MCF 10A (cell line): ENCODE data around the gene STAT1. TPM values are rescaled to one million over a fixed set of nuclear protein-coding genes. Genes with fewer than 3 reads are reported as not detected.

Source experiments
- BruUV-seq: library from RNA; stranded (reverse); fragments of 400-500 nt; replicated peaks from 2 replicates; lab custom pipeline; 2021; lab: Mats Ljungman, UMichigan
- CTCF ChIA-PET: fragments of 300-600 bp; sonication (Branson Sonifier 250); formaldehyde crosslinking; extraction: SDS; loops from one replicate; lab custom pipeline; 2021; ENCODE audit warnings: antibody characterized with exemption, inconsistent platforms; lab: Yijun Ruan, JAX
- POLR2A ChIA-PET: fragments of 300-600, 350-650 bp; sonication (Branson Sonifier 250); formaldehyde crosslinking; extraction: SDS; loops from one replicate; lab custom pipeline; 2020; ENCODE audit warnings: antibody characterized with exemption, inconsistent platforms; lab: Yijun Ruan, JAX
- DNase-seq: peaks from one replicate; pipeline ENCODE4 v3.0.0-alpha.2; 2018; ENCODE audit not compliant: unreplicated experiment
- H3K27ac Mint-ChIP-seq: one replicate; pipeline ENCODE4 v1.8.0; 2022; ENCODE audit warnings: mild to moderate bottlenecking, low read depth, mixed read lengths; ENCODE audit not compliant: unreplicated experiment
- H3K27me3 Mint-ChIP-seq: one replicate; pipeline ENCODE4 v1.8.0; 2022; ENCODE audit warnings: mixed read lengths; ENCODE audit not compliant: insufficient read depth, unreplicated experiment
- H3K36me3 Mint-ChIP-seq: one replicate; pipeline ENCODE4 v1.8.0; 2022; ENCODE audit warnings: mild to moderate bottlenecking, moderate library complexity, mixed read lengths; ENCODE audit not compliant: insufficient read depth, unreplicated experiment
- H3K4me1 Mint-ChIP-seq: one replicate; pipeline ENCODE4 v1.8.0; 2022; ENCODE audit warnings: mixed read lengths; ENCODE audit not compliant: insufficient read depth, unreplicated experiment
- H3K4me3 Mint-ChIP-seq: one replicate; pipeline ENCODE4 v1.8.0; 2022; ENCODE audit warnings: mild to moderate bottlenecking, moderate library complexity, mixed read lengths; ENCODE audit not compliant: unreplicated experiment
- H3K9me3 Mint-ChIP-seq: one replicate; pipeline ENCODE4 v1.8.0; 2022; ENCODE audit warnings: mixed read lengths; ENCODE audit not compliant: unreplicated experiment
- intact Hi-C: fragments of 100-400 bp; cut with micrococcal nuclease; formaldehyde crosslinking; loops from 2 replicates; pipeline ENCODE4 v1.14.1; 2022
- total RNA-seq: library from RNA; stranded (reverse); gene quantifications from 2 replicates; pipeline ENCODE4 v1.2.3, GENCODE V29; 2022
- TF ChIP-seq, protein P1 (sequence below): fragments of 200-600 bp; IDR thresholded peaks from one replicate; pipeline ENCODE4 v1.8.0; 2022; ENCODE audit warnings: antibody characterized with exemption, mild to moderate bottlenecking; ENCODE audit not compliant: unreplicated experiment

Gene STAT1
- total RNA-seq, 1 experiment from 2014 or later, result 36.9 TPM

DNA sequence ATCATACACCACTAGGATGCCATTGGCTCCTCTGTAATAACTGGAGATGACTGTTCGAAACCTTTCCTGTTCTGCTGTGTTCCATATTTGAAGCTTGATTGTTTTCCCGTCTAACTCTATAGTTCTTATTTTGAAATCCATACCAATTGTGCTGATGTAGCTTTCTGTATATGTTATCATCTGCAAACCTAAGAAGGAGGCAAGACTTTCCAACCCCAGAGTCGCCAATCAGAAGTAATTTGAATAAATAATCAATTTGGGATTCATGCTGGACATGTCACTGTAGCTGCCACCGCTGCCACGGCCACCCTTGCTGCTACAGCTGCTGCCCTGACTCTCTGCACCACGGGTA is 20.7 kb downstream of the STAT1 start:
- ChIA-PET CTCF (interaction anchor here (0.6 kb wide), 1 partner anchor 94 kb away, joined by 3 read pairs; no protein-coding TSS in a partner anchor), POLR2A (interaction anchor here (0.8 kb wide), 1 partner anchor 26 kb away, joined by 4 read pairs; no protein-coding TSS in a partner anchor)
- H3K4me1 Mint-ChIP-seq, result no peaks in the 10 kb centered on the region
- H3K27me3 Mint-ChIP-seq, result no peaks in the 10 kb centered on the region
- H3K4me3 Mint-ChIP-seq, result no peak overlapping the region
- TF ChIP-seq, protein P1, sequence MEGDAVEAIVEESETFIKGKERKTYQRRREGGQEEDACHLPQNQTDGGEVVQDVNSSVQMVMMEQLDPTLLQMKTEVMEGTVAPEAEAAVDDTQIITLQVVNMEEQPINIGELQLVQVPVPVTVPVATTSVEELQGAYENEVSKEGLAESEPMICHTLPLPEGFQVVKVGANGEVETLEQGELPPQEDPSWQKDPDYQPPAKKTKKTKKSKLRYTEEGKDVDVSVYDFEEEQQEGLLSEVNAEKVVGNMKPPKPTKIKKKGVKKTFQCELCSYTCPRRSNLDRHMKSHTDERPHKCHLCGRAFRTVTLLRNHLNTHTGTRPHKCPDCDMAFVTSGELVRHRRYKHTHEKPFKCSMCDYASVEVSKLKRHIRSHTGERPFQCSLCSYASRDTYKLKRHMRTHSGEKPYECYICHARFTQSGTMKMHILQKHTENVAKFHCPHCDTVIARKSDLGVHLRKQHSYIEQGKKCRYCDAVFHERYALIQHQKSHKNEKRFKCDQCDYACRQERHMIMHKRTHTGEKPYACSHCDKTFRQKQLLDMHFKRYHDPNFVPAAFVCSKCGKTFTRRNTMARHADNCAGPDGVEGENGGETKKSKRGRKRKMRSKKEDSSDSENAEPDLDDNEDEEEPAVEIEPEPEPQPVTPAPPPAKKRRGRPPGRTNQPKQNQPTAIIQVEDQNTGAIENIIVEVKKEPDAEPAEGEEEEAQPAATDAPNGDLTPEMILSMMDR, result no peak
- BruUV-seq, result no TSS peak
- DNase-seq, result no peak
- peaks cover 81% of the 10 kb centered on the region for H3K36me3 Mint-ChIP-seq
- H3K9me3 Mint-ChIP-seq, result no peaks in the 10 kb centered on the region
- intact Hi-C loops, result no loop called here
- no peak overlapping the region for H3K27ac Mint-ChIP-seq

DNA sequence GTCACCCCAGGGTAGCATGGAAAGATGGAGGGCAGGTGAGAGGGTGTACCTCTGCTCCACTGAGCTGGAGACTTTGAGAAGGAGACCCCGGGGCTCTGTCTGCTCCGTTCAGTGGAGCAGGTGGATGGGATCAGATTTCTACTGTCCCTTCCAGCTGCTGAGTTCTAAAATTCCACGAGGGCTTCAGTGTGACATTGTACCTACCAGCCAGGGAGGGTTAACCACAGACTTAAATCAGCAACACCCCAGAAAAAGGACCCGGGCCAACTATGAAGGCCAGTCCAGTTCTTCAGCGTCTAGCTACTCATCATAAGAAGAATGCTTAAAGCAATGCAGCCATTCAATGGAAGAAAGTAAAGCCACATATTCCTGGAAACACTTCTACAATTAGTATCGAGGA is 23.8 kb downstream of the STAT1 start:
- CTCF ChIA-PET, result interaction anchor here (0.7 kb wide), 1 partner anchor 971 kb away, joined by 3 read pairs; no protein-coding TSS in a partner anchor
- peaks cover 75% of the 10 kb centered on the region for H3K36me3 Mint-ChIP-seq
- TF ChIP-seq, protein P1, result no peak

DNA sequence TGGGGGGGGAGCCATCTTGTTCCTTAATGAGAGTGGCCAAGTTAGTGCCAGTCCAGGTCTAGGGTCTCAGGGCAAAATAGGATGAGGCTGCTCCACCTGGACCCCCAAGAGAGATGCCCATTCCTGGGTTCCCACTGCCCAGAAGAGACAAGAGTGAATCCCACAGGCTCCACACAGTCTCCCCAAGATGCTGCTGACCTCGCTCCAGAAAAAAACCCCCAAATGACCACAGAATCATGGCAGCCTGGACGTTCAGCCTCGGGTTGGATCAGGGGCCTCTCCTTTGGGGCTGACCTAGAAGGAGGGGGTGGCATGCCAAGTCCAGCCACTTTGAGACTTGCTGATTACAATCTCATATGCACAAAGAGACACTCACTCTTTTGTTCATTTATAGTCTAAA is 25.1 kb downstream of the STAT1 start:
- Mint-ChIP-seq H3K4me1 (peaks cover 7% of the 10 kb centered on the region), H3K27me3 (no peaks in the 10 kb centered on the region), H3K4me3 (no peak overlapping the region), H3K27ac (no peak overlapping the region), H3K36me3 (peaks cover 75% of the 10 kb centered on the region), H3K9me3 (no peaks in the 10 kb centered on the region)
- TF ChIP-seq, protein P1, result no peak
- ChIA-PET POLR2A (interaction anchor here (0.6 to 1.2 kb wide), 2 partner anchors 31 to 32 kb away, joined by 3 to 4 read pairs; no protein-coding TSS in a partner anchor), CTCF (interaction anchor here (1.6 kb wide), 1 partner anchor 43 kb away, joined by 4 read pairs; no protein-coding TSS in a partner anchor)
- DNase-seq, result no peak
- intact Hi-C loops, result no loop called here
- BruUV-seq, result no TSS peak

More for the DNA sequence above, 23.8 kb downstream of the STAT1 start:
- POLR2A ChIA-PET, result interaction anchor here (0.9 to 1.2 kb wide), 2 partner anchors 30 to 382 kb away, joined by 3 to 4 read pairs; no protein-coding TSS in a partner anchor
- DNase-seq, result no peak
- no TSS peak for BruUV-seq
- intact Hi-C loops, result no loop called here
- Mint-ChIP-seq H3K27me3 (no peaks in the 10 kb centered on the region), H3K4me3 (no peak overlapping the region), H3K27ac (no peak overlapping the region), H3K4me1 (no peaks in the 10 kb centered on the region), H3K9me3 (no peaks in the 10 kb centered on the region)

DNA sequence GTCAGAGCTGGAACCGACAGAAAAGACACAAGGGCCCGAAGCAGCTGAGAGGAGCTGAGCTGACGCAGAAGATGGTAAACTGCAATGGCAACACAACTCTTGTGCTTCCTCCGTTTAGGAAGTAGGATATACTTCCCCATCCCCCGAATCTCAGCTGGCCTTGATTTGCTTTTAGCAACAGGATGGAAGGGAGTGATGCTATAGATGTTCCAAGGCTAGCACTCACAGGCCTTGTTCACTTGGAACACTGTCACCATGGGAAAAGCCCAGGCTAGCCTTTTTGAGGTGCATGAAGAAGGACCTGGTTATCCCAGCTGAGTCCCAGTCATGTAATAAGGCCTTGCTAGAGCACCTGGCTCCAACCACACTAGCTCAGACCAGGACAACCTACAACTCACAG is 26.0 kb downstream of the STAT1 start:
- Mint-ChIP-seq H3K27me3 (no peaks in the 10 kb centered on the region), H3K27ac (no peak overlapping the region), H3K4me3 (no peak overlapping the region), H3K4me1 (peaks cover 7% of the 10 kb centered on the region), H3K36me3 (peaks cover 75% of the 10 kb centered on the region), H3K9me3 (no peaks in the 10 kb centered on the region)
- DNase-seq, result no peak
- POLR2A ChIA-PET, result interaction anchor here (0.6 to 1.3 kb wide), 4 partner anchors 10 to 376 kb away, joined by 3 to 6 read pairs (median 4); no protein-coding TSS in a partner anchor
- no TSS peak for BruUV-seq
- CTCF ChIA-PET, result interaction anchor here (0.7 to 1.6 kb wide), 7 partner anchors 10 to 1564 kb away, joined by 3 to 7 read pairs (median 4); no protein-coding TSS in a partner anchor
- intact Hi-C loops, result no loop called here
- TF ChIP-seq, protein P1, result no peak
